Ramos (cell line): ENCODE results near the gene FUT8.

Experiments used
- in situ Hi-C: fragments of 300-500 bp; cut with MboI; formaldehyde crosslinking; loops from one replicate; pipeline ENCODE4 v1.14.3; 2022; ENCODE audit warnings: low sequenced_read_pairs; ENCODE audit not compliant: unreplicated experiment

FUT8 gene

GRCh38 chr14:65414961-65415589, 2.5 kb downstream of the FUT8 start:
- in situ Hi-C loops, result loop anchor here (5.0 to 25.0 kb wide), 4 partner anchors 108 to 428 kb away; partner anchors contain the start of gene FNTB

GRCh38 chr14:65415613-65416012, 3.1 kb downstream of the FUT8 start:
- in situ Hi-C loops, result loop anchor here (10.0 to 25.0 kb wide), 3 partner anchors 191 to 428 kb away; partner anchors contain the start of gene FNTB

- in situ Hi-C loops, result loop anchor here (10.0 to 25.0 kb wide), 5 partner anchors 195 to 535 kb away; partner anchors contain the start of gene FNTB
These were observed 7.2 kb downstream of the FUT8 start for GRCh38 chr14:65419593-65420252.

- in situ Hi-C loops, result loop anchor here (10.0 to 25.0 kb wide), 3 partner anchors 403 to 533 kb away; partner anchors contain the start of gene FNTB
These were observed 8.9 kb downstream of the FUT8 start for GRCh38 chr14:65421201-65421981.

GRCh38 chr14:65422088-65422834, 9.7 kb downstream of the FUT8 start:
- in situ Hi-C loops, result loop anchor here (10.0 to 25.0 kb wide), 3 partner anchors 403 to 533 kb away; partner anchors contain the start of gene FNTB

GRCh38 chr14:65423982-65424381, 11.5 kb downstream of the FUT8 start:
- in situ Hi-C loops, result loop anchor here (10.0 to 25.0 kb wide), 3 partner anchors 401 to 531 kb away; partner anchors contain the start of gene FNTB

- in situ Hi-C loops, result loop anchor here (10.0 to 25.0 kb wide), 3 partner anchors 400 to 530 kb away; partner anchors contain the start of gene FNTB
These were observed 12.0 kb downstream of the FUT8 start for GRCh38 chr14:65424531-65424930.

- in situ Hi-C loops, result loop anchor here (10.0 kb wide), 2 partner anchors 399 to 529 kb away; no protein-coding TSS in a partner anchor
These were observed 13.4 kb downstream of the FUT8 start for GRCh38 chr14:65425885-65426284.

GRCh38 chr14:65426902-65427301, 14.4 kb downstream of the FUT8 start:
- in situ Hi-C loops, result loop anchor here (10.0 kb wide), 2 partner anchors 398 to 528 kb away; no protein-coding TSS in a partner anchor

GRCh38 chr14:65428691-65429090, 16.2 kb downstream of the FUT8 start:
- in situ Hi-C loops, result loop anchor here (10.0 kb wide), 2 partner anchors 396 to 526 kb away; no protein-coding TSS in a partner anchor

GRCh38 chr14:65429757-65430156, 17.2 kb downstream of the FUT8 start:
- in situ Hi-C loops, result loop anchor here (10.0 kb wide), 2 partner anchors 395 to 525 kb away; no protein-coding TSS in a partner anchor

GRCh38 chr14:65431245-65431644, 18.7 kb downstream of the FUT8 start:
- in situ Hi-C loops, result no loop called here

GRCh38 chr14:65431951-65432350, 19.4 kb downstream of the FUT8 start:
- in situ Hi-C loops, result no loop called here

- in situ Hi-C loops, result no loop called here
These were observed 19.9 kb downstream of the FUT8 start for GRCh38 chr14:65432361-65432948.

GRCh38 chr14:65433157-65433556, 20.6 kb downstream of the FUT8 start:
- in situ Hi-C loops, result no loop called here

GRCh38 chr14:65433646-65434045, 21.1 kb downstream of the FUT8 start:
- in situ Hi-C loops, result no loop called here

- in situ Hi-C loops, result no loop called here
These were observed 21.8 kb downstream of the FUT8 start for GRCh38 chr14:65434216-65434850.

- in situ Hi-C loops, result no loop called here
These were observed 25.9 kb downstream of the FUT8 start for GRCh38 chr14:65438266-65438933.
